Natural killer cell (primary cell): Measurements from ENCODE around the gene CALCB. TPM values are rescaled to one million over a fixed set of nuclear protein-coding genes. Genes with fewer than 3 reads are reported as not detected.

Experiments used
- ATAC-seq, 3 donors: fragments of 150-1000 bp in 2 of 3; fragments of 200-7000 bp in 1 of 3; cut with Tn5 transposase; 1 replicate in 1 of 3; 2 replicates in 2 of 3; pipeline ENCODE4 v1.10.0; 2021; ENCODE audit warnings: mild to moderate bottlenecking in 2 of 3, moderate library complexity in 2 of 3
- DNase-seq, 2 donors: peaks; one replicate each; pipeline versions ENCODE4 v3.0.0 to v3.0.0-alpha.2; 2013 to 2021; ENCODE audit warnings: mixed read lengths in 1 of 2
- H3K27ac ChIP-seq: one replicate; pipeline ENCODE4 v1.5.1; 2013; ENCODE audit warnings: mild to moderate bottlenecking, low read length
- H3K27me3 ChIP-seq: one replicate; pipeline ENCODE4 v1.6.1; 2013; ENCODE audit warnings: low read length; ENCODE audit not compliant: control insufficient read depth, insufficient read depth
- H3K36me3 ChIP-seq: one replicate; pipeline ENCODE4 v1.6.1; 2013; ENCODE audit warnings: low read length; ENCODE audit not compliant: control insufficient read depth, insufficient read depth
- H3K4me1 ChIP-seq: one replicate; pipeline ENCODE4 v1.6.1; 2013; ENCODE audit warnings: low read length; ENCODE audit not compliant: control insufficient read depth, insufficient read depth
- H3K4me3 ChIP-seq: one replicate; pipeline ENCODE4 v1.5.1; 2013; ENCODE audit warnings: low read length
- H3K9me3 ChIP-seq: one replicate; pipeline ENCODE4 v1.6.1; 2013; ENCODE audit warnings: low read length; ENCODE audit not compliant: control insufficient read depth, insufficient read depth
- H3K27ac Mint-ChIP-seq, 2 donors: one replicate each; pipeline ENCODE4 v1.8.0; 2022; ENCODE audit warnings: mild to moderate bottlenecking in 2 of 2, mixed read lengths in 2 of 2, moderate library complexity in 1 of 2
- H3K27me3 Mint-ChIP-seq, 2 donors: one replicate each; pipeline ENCODE4 v1.8.0; 2022; ENCODE audit warnings: low read depth in 2 of 2, mixed read lengths in 2 of 2
- H3K36me3 Mint-ChIP-seq: one replicate; pipeline ENCODE4 v1.8.0; 2022; ENCODE audit warnings: mixed read lengths
- H3K4me1 Mint-ChIP-seq, 2 donors: one replicate each; pipeline ENCODE4 v1.8.0; 2022; ENCODE audit warnings: mixed read lengths in 2 of 2
- H3K4me3 Mint-ChIP-seq: one replicate; pipeline ENCODE4 v1.8.0; 2022; ENCODE audit warnings: mild to moderate bottlenecking, moderate library complexity, mixed read lengths
- H3K9me3 Mint-ChIP-seq, 2 donors: one replicate each; pipeline ENCODE4 v1.8.0; 2022; ENCODE audit warnings: mixed read lengths in 2 of 2
- WGBS: methylation state at CpG from one replicate; pipeline ENCODE4 v1.1.7; 2013; ENCODE audit warnings: missing lambda C conversion rate; ENCODE audit not compliant: insufficient coverage; 5-methylcytosine and 5-hydroxymethylcytosine counted together
- intact Hi-C: fragments of 100-400 bp; cut with micrococcal nuclease; formaldehyde crosslinking; loops from one replicate; pipeline ENCODE4 v1.14.2; 2022
- total RNA-seq, 4 donors: library from RNA; stranded (reverse); fragments of 120-200 nt in 1 of 4; gene quantifications; one replicate each; pipeline versions ENCODE4 v1.2.3 to v1.2.4, GENCODE V29; 2013 to 2022
- TF ChIP-seq, protein P1 (sequence below): fragments of 200-600 bp; IDR thresholded peaks from one replicate; pipeline ENCODE4 v1.8.0; 2022; ENCODE audit warnings: antibody characterized with exemption

The CALCB gene
- total RNA-seq, 3 donors from 2014 or later (not counting 1 experiment from before 2014, with no cell fraction given), result 0.19 to 1.3 (median 0.27) TPM

DNA sequence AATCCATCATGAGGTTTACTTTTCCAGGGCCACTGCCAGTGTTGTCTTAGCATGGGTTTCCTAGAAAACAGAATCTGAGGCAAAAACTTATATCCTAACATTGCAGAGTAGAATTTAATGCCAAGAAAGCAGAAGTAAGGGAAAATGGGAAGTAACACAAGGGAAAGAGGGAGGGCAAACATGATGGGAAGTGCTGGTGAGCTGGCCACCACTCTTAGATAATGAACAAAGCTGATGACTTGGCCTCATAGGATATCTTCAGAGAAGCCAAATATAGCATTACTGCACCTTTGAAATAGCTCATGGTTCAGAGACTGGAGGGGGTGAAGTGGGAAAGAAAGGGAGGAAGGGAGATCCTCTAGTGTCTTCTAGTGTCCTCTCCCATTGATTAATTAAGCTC is 24.8 kb upstream of the CALCB start:
- no peaks in the 10 kb centered on the region for H3K4me1 Mint-ChIP-seq
- ATAC-seq (no peak), DNase-seq (no peak)
- Histone ChIP-seq H3K4me1 (no peaks in the 10 kb centered on the region), H3K36me3 (no peaks in the 10 kb centered on the region), H3K4me3 (no peak overlapping the region), H3K27ac (no peak overlapping the region), H3K9me3 (no peaks in the 10 kb centered on the region), H3K27me3 (no peaks in the 10 kb centered on the region)
- H3K36me3 Mint-ChIP-seq, result no peaks in the 10 kb centered on the region
- H3K4me3 Mint-ChIP-seq, result no peak overlapping the region
- TF ChIP-seq, protein P1, sequence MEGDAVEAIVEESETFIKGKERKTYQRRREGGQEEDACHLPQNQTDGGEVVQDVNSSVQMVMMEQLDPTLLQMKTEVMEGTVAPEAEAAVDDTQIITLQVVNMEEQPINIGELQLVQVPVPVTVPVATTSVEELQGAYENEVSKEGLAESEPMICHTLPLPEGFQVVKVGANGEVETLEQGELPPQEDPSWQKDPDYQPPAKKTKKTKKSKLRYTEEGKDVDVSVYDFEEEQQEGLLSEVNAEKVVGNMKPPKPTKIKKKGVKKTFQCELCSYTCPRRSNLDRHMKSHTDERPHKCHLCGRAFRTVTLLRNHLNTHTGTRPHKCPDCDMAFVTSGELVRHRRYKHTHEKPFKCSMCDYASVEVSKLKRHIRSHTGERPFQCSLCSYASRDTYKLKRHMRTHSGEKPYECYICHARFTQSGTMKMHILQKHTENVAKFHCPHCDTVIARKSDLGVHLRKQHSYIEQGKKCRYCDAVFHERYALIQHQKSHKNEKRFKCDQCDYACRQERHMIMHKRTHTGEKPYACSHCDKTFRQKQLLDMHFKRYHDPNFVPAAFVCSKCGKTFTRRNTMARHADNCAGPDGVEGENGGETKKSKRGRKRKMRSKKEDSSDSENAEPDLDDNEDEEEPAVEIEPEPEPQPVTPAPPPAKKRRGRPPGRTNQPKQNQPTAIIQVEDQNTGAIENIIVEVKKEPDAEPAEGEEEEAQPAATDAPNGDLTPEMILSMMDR, result no peak
- no peaks in the 10 kb centered on the region for H3K9me3 Mint-ChIP-seq
- intact Hi-C loops, result no loop called here
- no peak overlapping the region for H3K27ac Mint-ChIP-seq
- H3K27me3 Mint-ChIP-seq, result peaks cover 0 to 15% of the 10 kb centered on the region in 2 donors

DNA sequence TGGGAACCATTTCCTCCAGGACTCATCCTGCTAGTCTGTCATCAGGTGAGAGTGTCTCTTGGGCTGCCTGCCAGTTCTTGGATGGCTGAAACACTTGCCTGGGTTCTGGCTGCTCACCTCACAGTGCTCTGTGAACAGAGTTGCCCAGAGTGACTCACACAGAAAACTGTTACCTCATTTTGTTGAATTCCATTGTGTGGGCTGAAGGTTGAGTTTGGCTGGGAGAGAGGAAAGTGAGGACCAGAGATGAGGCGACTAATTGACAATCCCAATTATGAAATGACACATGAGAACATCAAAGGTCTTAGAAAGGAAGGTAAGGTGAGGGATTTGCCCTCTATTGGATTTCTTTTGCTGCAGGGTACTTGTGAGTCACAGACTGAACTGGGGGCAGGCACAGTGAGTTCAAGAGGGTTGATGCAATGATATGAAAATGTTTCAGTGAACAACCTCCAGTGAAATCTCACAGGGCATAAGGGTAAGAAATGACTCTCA is 20.2 kb upstream of the CALCB start:
- Mint-ChIP-seq H3K27ac (no peak overlapping the region), H3K9me3 (no peaks in the 10 kb centered on the region), H3K4me3 (no peak overlapping the region), H3K4me1 (no peaks in the 10 kb centered on the region), H3K27me3 (peaks cover 7 to 12% of the 10 kb centered on the region in 2 donors), H3K36me3 (no peaks in the 10 kb centered on the region)
- DNase-seq (no peak), ATAC-seq (no peak)
- intact Hi-C loops, result no loop called here
- Histone ChIP-seq H3K9me3 (no peaks in the 10 kb centered on the region), H3K27ac (no peak overlapping the region), H3K4me1 (no peaks in the 10 kb centered on the region), H3K27me3 (peaks cover 2% of the 10 kb centered on the region), H3K4me3 (no peak overlapping the region), H3K36me3 (no peaks in the 10 kb centered on the region)
- WGBS, result 75% methylated on average over 1 of the region's 1 CpG
- TF ChIP-seq, protein P1, result no peak

DNA sequence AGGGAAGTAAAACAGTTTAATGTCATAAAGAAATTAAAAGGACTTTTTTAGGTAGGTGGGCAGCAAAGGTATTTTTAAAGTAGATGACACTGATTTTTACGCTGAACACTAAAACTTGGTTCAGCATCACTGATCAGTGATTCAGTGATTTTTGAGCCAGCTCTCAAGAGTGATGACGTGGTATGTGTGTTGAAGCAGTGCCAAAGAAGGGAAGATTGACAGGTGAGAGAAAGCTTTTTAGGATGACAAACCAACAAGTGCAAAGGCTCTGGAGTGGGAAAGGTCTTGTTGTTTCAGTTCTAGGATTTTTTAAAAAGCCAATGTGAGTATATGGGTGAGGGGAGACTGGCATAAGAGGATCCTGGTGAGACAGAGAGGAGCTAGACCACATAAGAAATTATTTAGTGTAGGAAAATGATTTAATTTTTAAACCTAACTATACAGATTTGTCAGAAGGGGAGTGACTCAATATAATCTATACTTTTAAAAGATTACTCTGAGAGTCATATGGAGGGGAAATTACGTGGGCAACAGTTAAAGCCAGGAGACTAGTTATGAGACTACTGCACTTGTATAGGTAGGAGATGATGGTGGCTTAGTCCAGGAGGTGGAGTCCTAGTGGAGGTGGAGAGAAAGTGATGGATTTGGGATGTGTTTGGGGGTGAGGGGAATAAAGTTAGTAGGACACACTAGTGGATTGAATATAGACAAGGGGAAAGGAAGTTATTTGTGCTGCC is 17.6 kb upstream of the CALCB start:
- TF ChIP-seq, protein P1, result no peak
- no peak overlapping the region for H3K4me3 Mint-ChIP-seq
- H3K9me3 Mint-ChIP-seq, result no peaks in the 10 kb centered on the region
- H3K27ac Mint-ChIP-seq, result no peak overlapping the region
- H3K4me3 ChIP-seq, result no peak overlapping the region
- intact Hi-C loops, result no loop called here
- DNase-seq, result no peak
- H3K4me1 Mint-ChIP-seq, result no peaks in the 10 kb centered on the region
- no peaks in the 10 kb centered on the region for H3K9me3 ChIP-seq
- peaks cover 15 to 26% of the 10 kb centered on the region in 2 donors for H3K27me3 Mint-ChIP-seq
- H3K27me3 ChIP-seq, result peaks cover 2% of the 10 kb centered on the region
- H3K36me3 ChIP-seq, result no peaks in the 10 kb centered on the region
- no peak overlapping the region for H3K27ac ChIP-seq
- no peak for ATAC-seq
- no peaks in the 10 kb centered on the region for H3K4me1 ChIP-seq
- no peaks in the 10 kb centered on the region for H3K36me3 Mint-ChIP-seq
- 60% methylated on average over 3 of the region's 3 CpGs for WGBS

DNA sequence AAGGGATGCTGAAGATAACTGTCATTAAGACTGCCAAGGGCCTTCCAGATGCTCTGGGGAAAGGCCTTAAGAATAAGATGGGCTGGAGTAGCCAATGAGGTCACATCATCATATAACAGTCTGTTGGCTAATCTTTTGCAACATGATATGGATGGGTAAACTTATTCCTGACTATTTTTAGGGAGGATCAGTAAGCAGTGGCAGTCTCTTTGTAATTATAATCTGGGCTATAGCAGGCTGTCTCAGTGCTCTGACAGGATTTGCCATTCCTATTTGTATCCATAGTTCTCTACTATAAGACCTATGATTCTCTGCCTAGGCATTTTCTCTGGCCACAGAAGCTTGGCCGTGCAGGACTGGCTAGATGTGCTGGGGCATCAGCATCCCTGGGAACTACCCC is 16.1 kb upstream of the CALCB start:
- Mint-ChIP-seq H3K4me1 (no peaks in the 10 kb centered on the region), H3K27me3 (peaks cover 20 to 28% of the 10 kb centered on the region in 2 donors), H3K9me3 (no peaks in the 10 kb centered on the region), H3K4me3 (no peak overlapping the region), H3K36me3 (no peaks in the 10 kb centered on the region), H3K27ac (no peak overlapping the region)
- TF ChIP-seq, protein P1, result no peak
- Histone ChIP-seq H3K4me1 (no peaks in the 10 kb centered on the region), H3K36me3 (no peaks in the 10 kb centered on the region), H3K9me3 (no peaks in the 10 kb centered on the region), H3K4me3 (no peak overlapping the region), H3K27me3 (peaks cover 2% of the 10 kb centered on the region), H3K27ac (no peak overlapping the region)
- intact Hi-C loops, result no loop called here
- DNase-seq (no peak), ATAC-seq (no peak)
- 100% methylated on average over 1 of the region's 1 CpG for WGBS
